ENCODE data around the gene OOSP2.

The OOSP2 gene

DNA sequence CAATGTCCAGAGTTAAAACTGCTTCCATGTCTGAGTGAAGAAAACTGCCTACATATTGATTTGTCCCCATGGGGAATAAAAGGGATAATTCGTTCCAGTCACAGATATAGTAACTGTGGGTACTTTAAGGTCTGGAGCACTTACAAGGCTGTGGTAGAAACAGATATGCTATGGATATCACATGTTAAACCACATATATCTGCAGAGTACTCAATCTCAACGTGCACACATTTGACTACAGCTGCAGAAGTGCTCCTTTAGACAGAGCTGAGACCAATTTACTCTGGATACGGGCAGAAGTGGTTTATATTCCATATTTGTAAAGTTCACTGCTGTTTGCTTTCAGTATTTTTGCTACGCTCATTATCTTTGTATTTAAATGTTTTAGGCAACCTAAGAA, 38.5 kb downstream of the OOSP2 start:
- H3K4me3 ChIP-seq (ENCODE audit: control insufficient read depth, low read depth, low read length) = no peak overlapping the region
- TF ChIP-seq, protein P1, sequence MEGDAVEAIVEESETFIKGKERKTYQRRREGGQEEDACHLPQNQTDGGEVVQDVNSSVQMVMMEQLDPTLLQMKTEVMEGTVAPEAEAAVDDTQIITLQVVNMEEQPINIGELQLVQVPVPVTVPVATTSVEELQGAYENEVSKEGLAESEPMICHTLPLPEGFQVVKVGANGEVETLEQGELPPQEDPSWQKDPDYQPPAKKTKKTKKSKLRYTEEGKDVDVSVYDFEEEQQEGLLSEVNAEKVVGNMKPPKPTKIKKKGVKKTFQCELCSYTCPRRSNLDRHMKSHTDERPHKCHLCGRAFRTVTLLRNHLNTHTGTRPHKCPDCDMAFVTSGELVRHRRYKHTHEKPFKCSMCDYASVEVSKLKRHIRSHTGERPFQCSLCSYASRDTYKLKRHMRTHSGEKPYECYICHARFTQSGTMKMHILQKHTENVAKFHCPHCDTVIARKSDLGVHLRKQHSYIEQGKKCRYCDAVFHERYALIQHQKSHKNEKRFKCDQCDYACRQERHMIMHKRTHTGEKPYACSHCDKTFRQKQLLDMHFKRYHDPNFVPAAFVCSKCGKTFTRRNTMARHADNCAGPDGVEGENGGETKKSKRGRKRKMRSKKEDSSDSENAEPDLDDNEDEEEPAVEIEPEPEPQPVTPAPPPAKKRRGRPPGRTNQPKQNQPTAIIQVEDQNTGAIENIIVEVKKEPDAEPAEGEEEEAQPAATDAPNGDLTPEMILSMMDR (conservative IDR thresholded peaks at IDR 0.05; ENCODE audit: control insufficient read depth, insufficient read depth, low read depth, low read length) = no peak
- no peak for DNase-seq (ENCODE audit: low read depth)

DNA sequence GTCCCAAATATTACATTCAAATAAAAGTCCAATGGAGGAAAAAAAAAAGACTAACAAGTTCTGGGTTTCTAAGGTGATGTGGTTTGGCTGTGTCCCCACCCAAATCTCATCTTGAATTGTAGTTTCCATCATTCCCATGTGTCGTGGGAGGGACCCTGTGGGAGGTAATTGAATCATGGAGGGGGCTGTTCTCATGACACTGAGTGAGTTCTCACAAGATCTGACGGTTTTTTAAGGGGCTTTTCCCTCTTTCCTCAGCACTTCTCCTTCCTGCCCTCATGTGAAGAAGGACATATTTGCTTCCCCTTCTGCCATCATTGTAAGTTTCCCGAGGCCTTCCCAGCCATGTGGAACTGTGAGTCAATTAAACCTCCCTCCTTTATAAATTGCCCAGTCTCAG, 40.3 kb downstream of the OOSP2 start:
- DNase-seq (ENCODE audit: low read depth) = no peak
- no peak overlapping the region for H3K4me3 ChIP-seq (ENCODE audit: control insufficient read depth, low read depth, low read length)
- TF ChIP-seq, protein P1 (conservative IDR thresholded peaks at IDR 0.05; ENCODE audit: control insufficient read depth, insufficient read depth, low read depth, low read length) = no peak

DNA sequence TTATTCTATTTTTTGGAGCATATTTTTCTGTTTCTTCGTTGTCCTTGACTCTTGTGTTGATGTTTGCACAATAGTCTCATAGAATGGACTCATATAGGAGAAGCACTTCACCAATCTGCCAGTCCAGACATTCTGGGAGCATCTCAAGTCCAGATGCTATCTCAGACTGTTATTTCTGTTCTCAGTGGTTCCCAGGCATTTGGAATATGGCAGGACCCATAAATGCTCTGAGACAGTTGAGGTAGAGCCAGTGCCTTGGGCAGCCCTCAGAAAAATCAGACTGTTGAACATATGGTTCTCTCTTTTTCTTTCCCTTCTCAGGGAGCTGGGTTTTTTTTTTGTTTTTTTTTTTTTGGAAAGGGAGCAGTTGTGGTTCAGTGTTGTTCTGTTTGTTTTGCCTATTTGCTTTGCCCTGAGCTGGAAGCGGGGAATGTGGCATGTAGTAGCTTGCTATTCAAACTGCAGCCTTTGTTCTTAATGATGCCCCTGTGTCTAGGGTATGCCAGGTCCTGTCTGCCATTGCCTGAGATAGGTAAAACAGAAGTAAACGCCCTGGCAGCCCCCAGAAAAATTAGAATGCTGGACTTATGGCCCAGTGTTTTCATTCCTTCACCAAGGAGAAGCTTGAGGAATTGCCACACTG, 44.5 kb downstream of the OOSP2 start:
- TF ChIP-seq, protein P1 (conservative IDR thresholded peaks at IDR 0.05; ENCODE audit: control insufficient read depth, insufficient read depth, low read depth, low read length) = no peak

GRCh38 chr11:60085909-60086308, 45.7 kb downstream of the OOSP2 start:
- no peak overlapping the region for H3K4me3 ChIP-seq (ENCODE audit: control insufficient read depth, low read depth, low read length)
- DNase-seq (ENCODE audit: low read depth) = no peak
- TF ChIP-seq, protein P1 (conservative IDR thresholded peaks at IDR 0.05; ENCODE audit: control insufficient read depth, insufficient read depth, low read depth, low read length) = no peak

More for the DNA sequence above, 44.5 kb downstream of the OOSP2 start:
- DNase-seq (ENCODE audit: low read depth) = no peak
- H3K4me3 ChIP-seq (ENCODE audit: control insufficient read depth, low read depth, low read length) = no peak overlapping the region

GRCh38 chr11:60087239-60087638, 47.0 kb downstream of the OOSP2 start:
- no peak for DNase-seq (ENCODE audit: low read depth)
- TF ChIP-seq, protein P1 (conservative IDR thresholded peaks at IDR 0.05; ENCODE audit: control insufficient read depth, insufficient read depth, low read depth, low read length) = no peak

DNA sequence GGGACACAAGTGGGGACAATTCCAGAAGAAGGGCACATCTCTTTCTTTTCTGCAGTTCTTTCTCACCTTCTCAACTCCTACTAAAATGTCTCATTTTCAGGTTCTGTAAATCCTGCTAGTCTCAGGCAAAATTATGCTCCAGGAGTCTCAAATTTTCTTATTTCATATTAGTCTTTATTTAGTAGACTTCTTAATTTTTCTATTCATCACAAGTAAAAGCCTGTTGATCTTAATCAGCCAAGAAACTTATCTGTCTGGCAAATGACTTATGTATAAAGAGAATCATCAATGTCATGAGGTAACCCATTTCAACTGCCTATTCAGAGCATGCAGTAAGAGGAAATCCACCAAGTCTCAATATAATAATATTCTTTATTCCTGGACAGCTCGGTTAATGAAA, 48.2 kb downstream of the OOSP2 start, which contains the start of gene MS4A2:
Gene MS4A2 (plus strand): TSS at position 301 of the 400 bp plus-strand sequence. CDS start 102 bp downstream, outside the sequence.
- DNase-seq (ENCODE audit: low read depth) = no peak
- TF ChIP-seq, protein P1 (conservative IDR thresholded peaks at IDR 0.05; ENCODE audit: control insufficient read depth, insufficient read depth, low read depth, low read length) = no peak
- no peak within 1 kb of the TSS for H3K4me3 ChIP-seq (ENCODE audit: control insufficient read depth, low read depth, low read length)

More at GRCh38 chr11:60087239-60087638, 47.0 kb downstream of the OOSP2 start:
- H3K4me3 ChIP-seq (ENCODE audit: control insufficient read depth, low read depth, low read length) = no peak overlapping the region

Data from fibroblast of mammary gland (primary cell).